ENCODE results near the gene CACTIN.

CACTIN gene

GRCh38 chr19:3609779-3610719, 16.5 kb downstream of the CACTIN start:
- DNase-seq (ENCODE audit: low read depth) = no peak

DNA sequence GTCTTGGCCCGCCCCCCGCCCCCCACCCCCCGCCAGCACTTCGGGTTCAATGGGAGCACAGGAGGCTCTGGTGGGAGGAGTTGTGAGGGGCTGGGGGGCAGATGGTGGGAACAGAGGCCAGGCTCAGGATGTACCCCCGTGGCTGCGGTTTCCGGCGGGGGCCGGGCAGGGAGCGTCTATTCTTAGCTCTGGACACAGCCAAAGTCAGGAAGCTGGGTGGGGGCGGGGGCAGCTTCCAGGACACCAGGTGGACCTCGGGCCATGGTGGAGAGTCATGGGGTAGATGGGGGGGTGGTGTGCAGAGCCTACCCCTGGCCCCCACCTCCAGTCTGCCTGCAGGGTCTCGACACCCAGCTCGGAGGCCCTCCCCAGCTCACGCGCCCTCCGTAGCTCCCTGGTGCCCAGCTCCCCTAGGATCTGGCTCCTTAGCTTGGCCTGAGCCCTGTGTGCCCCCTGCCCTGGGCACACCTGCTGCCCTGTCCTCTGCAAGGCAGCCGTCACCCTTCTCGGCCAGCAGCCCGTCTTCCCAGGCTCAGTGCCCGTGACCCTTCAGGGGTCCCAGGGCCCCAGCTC, 17.8 kb downstream of the CACTIN start:
- no peak for DNase-seq (ENCODE audit: low read depth)

- DNase-seq (ENCODE audit: low read depth) = no peak
These were observed 18.4 kb downstream of the CACTIN start for GRCh38 chr19:3608079-3608641.

GRCh38 chr19:3607303-3608078, 19.1 kb downstream of the CACTIN start:
- DNase-seq (ENCODE audit: low read depth) = no peak

- peak; percentile 22 for DNase-seq (ENCODE audit: low read depth)
These were observed 19.8 kb downstream of the CACTIN start, which contains the start of gene TBXA2R for GRCh38 chr19:3606690-3607289. TSS of gene TBXA2R (minus strand) at chr19:3606875. CDS start at chr19:3600634, 6,241 bp downstream.

- no peak for DNase-seq (ENCODE audit: low read depth)
These were observed 20.4 kb downstream of the CACTIN start for GRCh38 chr19:3606174-3606689.

- no peak for DNase-seq (ENCODE audit: low read depth)
These were observed 20.8 kb downstream of the CACTIN start for GRCh38 chr19:3605770-3606169.

DNA sequence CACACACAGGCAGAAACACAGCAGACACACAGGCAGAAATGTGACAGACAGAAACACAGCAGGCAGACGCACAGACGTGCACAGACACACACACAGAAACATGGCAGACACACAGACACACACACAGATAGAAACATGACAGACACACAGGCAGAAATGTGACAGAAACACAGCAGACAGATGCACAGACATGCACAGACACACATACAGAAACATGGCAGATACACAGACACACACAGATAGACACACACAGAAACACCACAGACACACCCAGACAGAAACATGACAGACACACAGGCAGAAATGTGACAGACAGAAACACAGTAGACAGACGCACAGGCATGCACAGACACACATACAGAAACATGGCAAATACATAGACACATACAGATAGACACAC, 21.2 kb downstream of the CACTIN start:
- DNase-seq (ENCODE audit: low read depth) = no peak

DNA sequence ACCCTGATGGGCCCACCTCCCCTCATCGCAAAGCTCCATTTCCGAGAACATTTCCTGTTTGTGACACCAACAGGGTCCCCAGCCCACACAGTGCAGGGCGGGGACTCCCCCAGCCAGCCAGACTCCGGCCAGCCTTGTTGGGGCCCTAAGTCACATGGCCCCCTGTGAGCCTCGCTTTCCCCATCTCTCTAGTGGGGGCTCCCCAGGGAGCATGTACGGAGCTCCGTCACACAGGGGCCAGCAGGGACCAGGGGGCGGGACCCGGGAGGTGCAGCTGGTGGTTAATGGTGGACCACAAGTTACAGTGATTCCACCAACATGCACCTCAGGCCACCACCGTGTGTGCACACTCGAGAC, 21.6 kb downstream of the CACTIN start:
- no peak for DNase-seq (ENCODE audit: low read depth)

DNA sequence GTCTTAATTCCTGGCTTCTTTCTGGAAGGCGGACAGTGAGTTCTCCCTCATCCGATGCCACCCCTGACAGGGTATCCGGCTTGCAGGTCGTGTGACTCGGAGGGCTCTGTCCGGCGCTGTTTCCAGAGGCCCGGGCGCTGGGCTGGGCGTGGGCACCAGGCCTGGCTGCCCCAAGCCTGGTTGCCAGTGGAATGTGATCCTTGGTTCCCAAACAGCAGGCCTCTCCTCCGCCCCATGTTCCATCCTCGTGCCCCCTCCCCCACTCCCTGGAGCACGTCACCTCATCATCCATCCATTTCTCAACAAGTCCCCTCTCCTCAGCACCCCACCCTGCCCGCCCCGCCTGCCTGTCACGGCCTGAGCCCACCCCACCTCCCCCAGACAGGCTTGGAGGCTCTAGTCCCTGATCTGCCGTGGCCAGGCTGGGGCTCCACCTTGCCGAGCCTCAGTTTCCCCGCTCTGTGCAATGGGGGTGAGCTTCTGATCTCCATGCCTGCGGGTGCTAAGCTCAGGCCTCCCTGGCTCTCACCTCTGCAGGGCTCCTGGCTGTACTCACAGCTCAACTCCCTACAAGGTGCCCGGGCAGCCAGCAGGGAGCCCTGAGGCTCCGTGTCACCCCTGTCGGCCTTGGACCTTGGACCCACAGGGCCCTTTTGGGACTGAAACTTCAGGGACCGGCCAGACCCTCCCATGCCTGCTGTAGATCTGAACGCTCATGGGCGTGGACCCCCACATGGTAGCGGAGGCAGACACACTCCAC, 22.2 kb downstream of the CACTIN start:
- DNase-seq (ENCODE audit: low read depth) = no peak

GRCh38 chr19:3603121-3603811, 23.3 kb downstream of the CACTIN start:
- no peak for DNase-seq (ENCODE audit: low read depth)

- DNase-seq (ENCODE audit: low read depth) = no peak
These were observed 25.6 kb downstream of the CACTIN start for GRCh38 chr19:3601021-3601420.

DNA sequence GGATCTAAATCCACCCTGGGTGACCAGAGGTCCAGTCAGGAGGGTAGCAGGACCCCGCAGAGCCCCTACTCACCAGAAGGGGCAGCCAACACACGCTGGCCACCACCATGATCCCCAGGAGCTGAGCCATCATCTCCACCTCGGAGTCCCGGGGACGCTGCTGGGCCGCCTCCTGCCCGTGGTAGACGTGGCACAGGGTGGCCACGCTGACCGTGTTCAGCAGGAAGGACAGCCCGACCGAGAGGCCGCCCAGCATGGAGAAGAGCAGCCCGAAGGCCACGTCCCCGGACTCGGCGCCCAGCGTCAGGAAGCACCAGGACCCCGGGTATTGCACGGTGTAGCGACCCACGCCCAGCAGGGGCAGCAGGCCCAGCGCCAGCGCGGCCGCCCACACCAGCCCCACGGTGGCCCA, 26.8 kb downstream of the CACTIN start:
- DNase-seq (ENCODE audit: low read depth) = no peak

DNA sequence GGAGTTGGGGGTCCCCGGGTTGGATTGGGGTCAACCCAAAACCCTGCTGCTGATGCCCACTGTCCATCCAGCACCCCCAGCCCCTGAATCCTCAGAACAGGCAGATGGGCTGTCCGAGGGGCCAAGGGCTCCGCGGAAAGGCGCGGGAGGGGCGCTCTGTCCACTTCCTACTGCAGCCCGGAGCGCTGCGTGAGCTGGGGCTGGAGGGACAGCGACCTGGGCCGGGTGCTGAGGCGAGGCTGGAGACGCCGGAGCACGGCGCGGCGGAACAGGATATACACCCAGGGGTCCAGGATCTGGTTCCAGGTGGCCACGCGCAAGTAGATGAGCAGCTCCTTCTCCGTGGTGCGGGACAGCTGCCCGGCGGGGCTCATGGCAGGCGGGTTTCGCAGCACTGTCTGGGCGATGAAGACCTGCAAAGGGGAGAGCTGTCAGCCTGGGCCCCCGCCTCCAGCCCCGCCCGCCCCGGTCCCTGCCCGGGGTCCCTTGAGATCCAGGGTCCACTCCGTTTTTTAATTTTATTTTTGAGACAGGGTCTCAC, 31.0 kb downstream of the CACTIN start:
- DNase-seq (ENCODE audit: low read depth) = no peak

DNA sequence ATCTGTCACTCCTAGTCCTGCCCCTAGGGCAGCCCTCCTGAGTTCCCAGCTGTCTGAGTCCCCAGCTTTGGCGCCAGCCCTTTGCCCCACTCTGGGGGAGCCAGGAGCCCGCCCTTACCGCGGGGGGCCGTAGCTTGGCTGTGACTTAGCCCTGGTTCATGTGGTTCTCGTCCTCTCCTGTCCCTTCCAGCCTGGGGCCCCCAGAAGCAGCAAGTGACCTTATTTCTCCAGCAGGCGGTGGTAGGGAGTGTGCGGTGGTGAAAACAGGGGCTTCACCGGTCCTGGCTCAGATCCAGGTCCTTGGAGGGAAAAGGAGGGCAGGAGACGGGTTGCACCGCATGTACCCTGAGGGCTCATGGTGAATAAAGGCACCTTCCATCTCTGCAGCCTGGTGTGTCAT, 33.4 kb downstream of the CACTIN start:
- no peak for DNase-seq (ENCODE audit: low read depth)

- DNase-seq (ENCODE audit: low read depth) = no peak
These were observed 34.5 kb downstream of the CACTIN start for GRCh38 chr19:3591876-3592613.

DNA sequence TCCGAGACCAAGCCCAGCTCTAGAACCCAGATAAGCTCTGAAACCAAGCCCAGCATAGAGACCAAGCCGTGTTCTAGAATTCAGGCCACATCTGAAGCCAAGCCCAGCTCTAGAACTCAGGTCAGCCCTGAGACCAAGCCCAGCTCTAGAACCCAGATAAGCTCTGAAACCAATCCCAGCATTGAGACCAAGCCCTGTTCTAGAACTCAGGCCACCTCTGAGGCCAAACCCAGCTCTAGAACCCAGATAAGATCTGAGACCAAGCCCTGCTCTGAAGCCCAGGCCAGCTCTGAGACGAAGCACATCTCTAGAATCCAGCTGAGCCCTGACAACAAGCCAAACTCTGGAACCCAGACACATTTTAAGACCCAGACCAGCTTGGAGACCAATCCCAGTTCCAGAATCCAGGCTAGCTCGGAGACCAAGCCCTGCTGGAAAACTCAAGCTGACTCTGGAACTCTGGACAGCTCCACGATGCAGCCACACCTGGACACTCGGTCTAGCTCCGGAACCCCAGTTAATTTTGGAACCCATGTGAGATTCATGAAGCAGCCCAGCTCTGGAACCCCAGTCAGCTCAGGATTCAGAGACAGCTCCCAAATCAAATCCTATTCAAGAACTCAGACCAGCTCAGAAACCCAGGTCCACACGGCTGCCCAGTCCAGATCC, 35.5 kb downstream of the CACTIN start:
- DNase-seq (ENCODE audit: low read depth) = no peak

GRCh38 chr19:3589949-3590348, 36.6 kb downstream of the CACTIN start:
- no peak for DNase-seq (ENCODE audit: low read depth)

GRCh38 chr19:3589439-3589838, 37.2 kb downstream of the CACTIN start:
- DNase-seq (ENCODE audit: low read depth) = no peak

Data from T follicular helper cell (primary cell).